Activated CD4-positive, alpha-beta T cell treated with anti-CD3 and anti-CD28 coated beads for 1 hour (primary cell): ENCODE measurements around the gene PPM1G.

Experiments
- DNase-seq: peaks from one replicate; pipeline ENCODE4 v3.0.0-alpha.2; 2020

PPM1G gene

GRCh38 chr2:27408601-27409320, 630 bp downstream of the PPM1G start:
- no peak for DNase-seq

- no peak for DNase-seq
Measured at GRCh38 chr2:27407798-27408491, 1.4 kb downstream of the PPM1G start.

GRCh38 chr2:27400348-27401135, 8.8 kb downstream of the PPM1G start:
- DNase-seq: no peak

GRCh38 chr2:27398962-27399361, 10.4 kb downstream of the PPM1G start:
- no peak for DNase-seq

GRCh38 chr2:27393225-27393624, 16.2 kb downstream of the PPM1G start:
- DNase-seq: no peak

GRCh38 chr2:27390822-27391679, 18.3 kb downstream of the PPM1G start:
- DNase-seq: no peak

- DNase-seq: no peak
Measured at GRCh38 chr2:27381577-27382181, 27.7 kb downstream of the PPM1G start.

GRCh38 chr2:27380626-27381545, 28.5 kb downstream of the PPM1G start, which contains the start of gene ZNF513:
TSS of gene ZNF513 (minus strand) at chr2:27380734. CDS start at chr2:27380526, 208 bp downstream.
- DNase-seq: peak; percentile 77

GRCh38 chr2:27379836-27380625, 29.4 kb downstream of the PPM1G start:
- DNase-seq: peak; percentile 26

GRCh38 chr2:27379383-27379835, 30.0 kb downstream of the PPM1G start:
- no peak for DNase-seq

GRCh38 chr2:27378809-27379290, 30.5 kb downstream of the PPM1G start:
- no peak for DNase-seq

GRCh38 chr2:27378096-27378808, 31.1 kb downstream of the PPM1G start:
- no peak for DNase-seq

- no peak for DNase-seq
Measured at GRCh38 chr2:27377618-27378095, 31.7 kb downstream of the PPM1G start.

GRCh38 chr2:27376866-27377617, 32.3 kb downstream of the PPM1G start:
- DNase-seq: no peak

- no peak for DNase-seq
Measured at GRCh38 chr2:27376151-27376865, 33.1 kb downstream of the PPM1G start.

- DNase-seq: no peak
Measured at GRCh38 chr2:27375513-27376099, 33.8 kb downstream of the PPM1G start.

GRCh38 chr2:27373567-27373966, 35.8 kb downstream of the PPM1G start:
- no peak for DNase-seq
